DND-41 (cell line): ENCODE results near the gene ATP9B.

Experiments
- ATAC-seq: fragments of 200-7000 bp; cut with Tn5 transposase; 3 replicates; pipeline ENCODE4 v1.9.1; 2021; ENCODE audit warnings: low read depth; ENCODE audit not compliant: insufficient read depth
- DNase-seq: peaks from one replicate; pipeline ENCODE4 v3.0.0-alpha.2; 2020
- H2AFZ ChIP-seq: 2 replicates; pipeline ENCODE4 v1.6.0; 2012; ENCODE audit warnings: low read depth, low read length
- H3K27ac ChIP-seq: 2 replicates; pipeline ENCODE4 v1.5.1; 2012; ENCODE audit warnings: low read length, inconsistent platforms
- H3K27me3 ChIP-seq: fragments of 200-600 bp; sonication (generic); 2 replicates; pipeline ENCODE4 v1.6.0; 2012; ENCODE audit warnings: low read length, mild to moderate bottlenecking, inconsistent platforms; ENCODE audit not compliant: insufficient read depth, poor library complexity
- H3K36me3 ChIP-seq: 2 replicates; pipeline ENCODE4 v1.5.1; 2012; ENCODE audit warnings: low read length, inconsistent platforms; ENCODE audit not compliant: insufficient read depth
- H3K4me1 ChIP-seq: 2 replicates; pipeline ENCODE4 v1.5.1; 2012; ENCODE audit warnings: mild to moderate bottlenecking, low read length; ENCODE audit not compliant: insufficient read depth
- H3K4me2 ChIP-seq: 2 replicates; pipeline ENCODE4 v1.6.0; 2012; ENCODE audit warnings: mild to moderate bottlenecking, moderate library complexity, low read length, inconsistent platforms; ENCODE audit not compliant: insufficient read depth
- H3K4me3 ChIP-seq, 2 experiments: fragments of 200-600 bp in 1 of 2; shearing (Covaris generic) in 1 of 2; 2 replicates each; pipeline ENCODE4 v1.5.1; 2012 to 2016; ENCODE audit warnings: inconsistent platforms in 2 of 2, low read length in 2 of 2, mild to moderate bottlenecking in 2 of 2, low read depth in 1 of 2, moderate library complexity in 1 of 2
- H3K79me2 ChIP-seq: 2 replicates; pipeline ENCODE4 v1.6.0; 2012; ENCODE audit warnings: low read length, inconsistent platforms; ENCODE audit not compliant: insufficient read depth
- H3K9ac ChIP-seq: 2 replicates; pipeline ENCODE4 v1.6.0; 2012; ENCODE audit warnings: low read depth, mild to moderate bottlenecking, inconsistent platforms, low read length, moderate library complexity
- H3K9me3 ChIP-seq: 2 replicates; pipeline ENCODE4 v1.5.1; 2012; ENCODE audit warnings: low read length, moderate library complexity, mild to moderate bottlenecking, inconsistent platforms; ENCODE audit not compliant: insufficient read depth, severe bottlenecking
- H4K20me1 ChIP-seq: 2 replicates; pipeline ENCODE4 v1.6.0; 2012; ENCODE audit warnings: low read length; ENCODE audit not compliant: insufficient read depth
- CTCF ChIP-seq: IDR thresholded peaks from 2 replicates; pipeline ENCODE4 v1.5.1; 2012; ENCODE audit warnings: borderline replicate concordance, low read length, moderate library complexity, mild to moderate bottlenecking; ENCODE audit not compliant: poor library complexity, severe bottlenecking; ENCODE audit errors: extremely low read depth
- EZH2 ChIP-seq: IDR thresholded peaks from 3 replicates; pipeline ENCODE4 v1.6.1; 2012; ENCODE audit warnings: borderline replicate concordance, low read depth, mild to moderate bottlenecking, moderate library complexity, low read length, inconsistent platforms; ENCODE audit not compliant: severe bottlenecking

Gene ATP9B

GRCh38 chr18:79102886-79103285 lies 33.7 kb downstream of the ATP9B start:
- peaks cover 71% of the 10 kb centered on the region for H3K79me2 ChIP-seq
- TF ChIP-seq CTCF (no peak), EZH2 (no peak)
- H3K9ac ChIP-seq = no peak overlapping the region
- H4K20me1 ChIP-seq = peaks cover 13% of the 10 kb centered on the region
- no peak overlapping the region for H3K4me3 ChIP-seq
- H3K4me1 ChIP-seq = no peaks in the 10 kb centered on the region
- no peaks in the 10 kb centered on the region for H3K27me3 ChIP-seq
- peaks cover 18% of the 10 kb centered on the region for H3K36me3 ChIP-seq
- no peak overlapping the region for H2AFZ ChIP-seq
- H3K4me2 ChIP-seq = no peak overlapping the region
- H3K27ac ChIP-seq = no peak overlapping the region
- DNase-seq (no peak), ATAC-seq (no peak)
- H3K9me3 ChIP-seq = no peaks in the 10 kb centered on the region

GRCh38 chr18:79104137-79104536 lies 34.9 kb downstream of the ATP9B start:
- Histone ChIP-seq H4K20me1 (peaks cover 18% of the 10 kb centered on the region), H3K9me3 (no peaks in the 10 kb centered on the region), H3K27ac (no peak overlapping the region), H2AFZ (no peak overlapping the region), H3K4me2 (no peak overlapping the region), H3K27me3 (no peaks in the 10 kb centered on the region), H3K9ac (no peak overlapping the region), H3K79me2 (peaks cover 78% of the 10 kb centered on the region), H3K4me3 (no peak overlapping the region), H3K36me3 (peaks cover 12% of the 10 kb centered on the region), H3K4me1 (no peaks in the 10 kb centered on the region)
- ATAC-seq (no peak), DNase-seq (no peak)
- no peak for TF ChIP-seq EZH2
- no peak for TF ChIP-seq CTCF

- TF ChIP-seq CTCF = no peak
- TF ChIP-seq EZH2 = no peak
- peaks cover 74% of the 10 kb centered on the region for H3K79me2 ChIP-seq
- no peak overlapping the region for H2AFZ ChIP-seq
Observed at GRCh38 chr18:79105455-79105854, 36.3 kb downstream of the ATP9B start.

GRCh38 chr18:79106084-79106483 lies 36.9 kb downstream of the ATP9B start:
- ATAC-seq = no peak
- H3K79me2 ChIP-seq = peaks cover 68% of the 10 kb centered on the region
- peaks cover 18% of the 10 kb centered on the region for H4K20me1 ChIP-seq
- no peak overlapping the region for H2AFZ ChIP-seq
- no peak overlapping the region for H3K4me2 ChIP-seq
- no peaks in the 10 kb centered on the region for H3K27me3 ChIP-seq
- no peaks in the 10 kb centered on the region for H3K4me1 ChIP-seq
- TF ChIP-seq CTCF (no peak), EZH2 (no peak)
- peaks cover 2% of the 10 kb centered on the region; the same call in 1 of the 2 replicates for H3K36me3 ChIP-seq
- no peak overlapping the region for H3K9ac ChIP-seq
- DNase-seq = no peak
- no peaks in the 10 kb centered on the region for H3K9me3 ChIP-seq
- no peak overlapping the region for H3K4me3 ChIP-seq
- H3K27ac ChIP-seq = no peak overlapping the region

More at GRCh38 chr18:79105455-79105854, 36.3 kb downstream of the ATP9B start:
- no peak overlapping the region for H3K4me2 ChIP-seq
- no peak overlapping the region for H3K4me3 ChIP-seq
- H3K4me1 ChIP-seq = no peaks in the 10 kb centered on the region
- ATAC-seq = no peak
- H4K20me1 ChIP-seq = peaks cover 18% of the 10 kb centered on the region
- no peaks in the 10 kb centered on the region for H3K27me3 ChIP-seq
- no peak overlapping the region for H3K9ac ChIP-seq
- no peak for DNase-seq
- H3K9me3 ChIP-seq = no peaks in the 10 kb centered on the region
- H3K36me3 ChIP-seq = peaks cover 9% of the 10 kb centered on the region; the same call in 1 of the 2 replicates
- H3K27ac ChIP-seq = no peak overlapping the region
